Right lobe of liver (tissue), 6 donors: ENCODE measurements around the gene AKR1B1. TPM values are rescaled to one million over a fixed set of nuclear protein-coding genes. Genes with fewer than 3 reads are reported as not detected.

Source experiments
- ATAC-seq, 4 donors: fragments of 200-7000 bp; cut with Tn5 transposase; one replicate each; pipeline ENCODE4 v1.9.1; 2020; ENCODE audit warnings: mild to moderate bottlenecking in 4 of 4, moderate library complexity in 4 of 4
- DNase-seq, 3 donors: peaks; one replicate each; pipeline ENCODE4 v3.0.0-alpha.2; 2020
- H3K27ac ChIP-seq, 3 donors: fragments of 200-600 bp; one replicate each; pipeline ENCODE4 v1.8.0; 2022
- H3K27me3 ChIP-seq, 2 donors: fragments of 200-600 bp; one replicate each; pipeline ENCODE4 v1.8.0; 2022
- H3K36me3 ChIP-seq, 4 donors: fragments of 200-600 bp; sonication (generic) in 1 of 4; one replicate each; pipeline versions ENCODE4 v1.5.1 to v1.8.0; 2017 to 2022; ENCODE audit warnings: control low read depth in 1 of 4
- H3K4me1 ChIP-seq, 4 donors: fragments of 200-600 bp; sonication (generic) in 1 of 4; one replicate each; pipeline versions ENCODE4 v1.5.1 to v1.8.0; 2017 to 2022; ENCODE audit warnings: control low read depth in 1 of 4
- H3K4me3 ChIP-seq, 3 donors: fragments of 200-600 bp; one replicate each; pipeline ENCODE4 v1.8.0; 2022
- H3K9me3 ChIP-seq, 4 donors: fragments of 200-600 bp; sonication (generic) in 1 of 4; one replicate each; pipeline versions ENCODE4 v1.5.1 to v1.8.0; 2017 to 2022; ENCODE audit warnings: control low read depth in 1 of 4
- POLR2A ChIP-seq: fragments of 450-650 bp; IDR thresholded peaks from one replicate; pipeline ENCODE4 v1.6.1; 2017; ENCODE audit warnings: antibody characterized with exemption, mild to moderate bottlenecking
- WGBS: methylation state at CpG from one replicate; pipeline ENCODE4 v1.1.6; 2018; ENCODE audit warnings: low coverage, low lambda C conversion rate; ENCODE audit not compliant: insufficient coverage; ENCODE audit errors: missing lambda C conversion rate; 5-methylcytosine and 5-hydroxymethylcytosine counted together
- intact Hi-C, 2 donors: fragments of 100-400 bp; cut with DNase I; formaldehyde crosslinking; loops; one replicate each; pipeline versions ENCODE4 v1.11.2 to v1.14.1; 2022
- total RNA-seq, 6 experiments: library from RNA; depleted of rRNA in 2 of 6; stranded (reverse); fragments of >200 nt in 2 of 6; fragmentation: NEBNext Ultra II Directional in 3 of 6; extraction: Animal tissue kit (Norgen Biotek cat#: 25700) in 3 of 6; gene quantifications; one replicate each; pipeline versions ENCODE4 v1.1.0 to v1.2.4, GENCODE V29; 2016 to 2023
- TF ChIP-seq, protein P1 (sequence below), 4 donors: fragments of 200-600 bp in 3 of 4; fragments of 450-650 bp in 1 of 4; IDR thresholded peaks; one replicate each; pipeline versions ENCODE4 v1.5.1 to v1.8.0; 2016 to 2022; ENCODE audit warnings: antibody characterized with exemption in 4 of 4, mild to moderate bottlenecking in 2 of 4
- donor health status: DM: no; HTN: yes; CAD: no.
- donor health status: DM: no; HTN: no; CAD: no.
- donor health status: DM: no; HTN: no; CAD: no.
- donor health status: DM: no; HTN: yes; CAD: no.
- donor health status: DM: no; HTN: yes; CAD: no.

Gene AKR1B1
- total RNA-seq, 6 experiments from 2014 or later, result 6.9 to 18.1 (median 9.7) TPM

DNA sequence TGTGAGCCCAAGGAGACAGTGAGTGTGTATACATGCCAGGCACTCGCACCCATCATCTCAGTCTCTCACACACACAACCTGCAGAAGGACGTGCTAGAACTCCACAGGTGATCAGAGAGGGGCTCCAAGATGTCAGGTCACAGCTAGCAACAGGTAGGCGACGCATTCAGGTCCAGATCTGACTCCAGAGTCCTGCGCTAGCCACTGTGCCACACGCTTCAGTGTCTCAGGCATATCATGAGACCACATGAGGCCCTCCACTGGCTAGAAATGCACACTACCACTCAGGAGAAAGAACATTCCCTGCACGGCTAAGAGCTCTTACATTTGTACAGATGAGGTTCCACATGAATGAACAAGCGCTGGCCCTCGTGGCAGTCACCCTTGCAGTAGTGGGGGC, 11.5 kb downstream of the AKR1B1 start:
- ATAC-seq, result no peak
- WGBS, result no CpG with 5 or more reads among the region's 9 CpGs

DNA sequence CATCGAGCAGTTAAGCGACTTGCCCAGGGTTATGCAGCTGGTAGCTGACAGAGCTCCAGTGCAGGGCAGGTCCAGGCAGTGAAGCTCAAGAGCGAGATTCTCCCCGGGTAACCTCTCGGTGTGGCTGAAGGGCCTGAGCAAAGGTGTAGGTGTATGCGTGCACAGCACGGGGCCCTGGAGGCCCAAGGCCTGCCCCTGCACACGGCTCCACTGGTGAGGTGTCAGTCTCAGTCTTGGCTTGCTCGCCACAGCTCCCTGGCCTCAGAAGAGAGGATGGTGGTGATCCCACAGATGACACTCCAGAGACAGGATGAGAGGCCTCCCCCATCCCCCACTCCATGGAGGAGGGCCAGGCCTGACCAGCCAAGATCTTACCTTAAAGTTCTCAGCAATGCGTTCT, 12.0 kb downstream of the AKR1B1 start:
- H3K27me3 ChIP-seq, result no peaks in the 10 kb centered on the region
- intact Hi-C loops, result loop anchor here in 1 of 2 donors (10.0 kb wide), 1 partner anchor 68 kb away; no protein-coding TSS in a partner anchor
- 90% methylated on average over 2 of the region's 10 CpGs for WGBS
- no peaks in the 10 kb centered on the region for H3K4me1 ChIP-seq
- TF ChIP-seq, protein P1, sequence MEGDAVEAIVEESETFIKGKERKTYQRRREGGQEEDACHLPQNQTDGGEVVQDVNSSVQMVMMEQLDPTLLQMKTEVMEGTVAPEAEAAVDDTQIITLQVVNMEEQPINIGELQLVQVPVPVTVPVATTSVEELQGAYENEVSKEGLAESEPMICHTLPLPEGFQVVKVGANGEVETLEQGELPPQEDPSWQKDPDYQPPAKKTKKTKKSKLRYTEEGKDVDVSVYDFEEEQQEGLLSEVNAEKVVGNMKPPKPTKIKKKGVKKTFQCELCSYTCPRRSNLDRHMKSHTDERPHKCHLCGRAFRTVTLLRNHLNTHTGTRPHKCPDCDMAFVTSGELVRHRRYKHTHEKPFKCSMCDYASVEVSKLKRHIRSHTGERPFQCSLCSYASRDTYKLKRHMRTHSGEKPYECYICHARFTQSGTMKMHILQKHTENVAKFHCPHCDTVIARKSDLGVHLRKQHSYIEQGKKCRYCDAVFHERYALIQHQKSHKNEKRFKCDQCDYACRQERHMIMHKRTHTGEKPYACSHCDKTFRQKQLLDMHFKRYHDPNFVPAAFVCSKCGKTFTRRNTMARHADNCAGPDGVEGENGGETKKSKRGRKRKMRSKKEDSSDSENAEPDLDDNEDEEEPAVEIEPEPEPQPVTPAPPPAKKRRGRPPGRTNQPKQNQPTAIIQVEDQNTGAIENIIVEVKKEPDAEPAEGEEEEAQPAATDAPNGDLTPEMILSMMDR (IDR thresholded peaks at IDR 0.05), result no peak
- TF ChIP-seq POLR2A, result no peak
- DNase-seq (no peak), ATAC-seq (no peak)
- H3K9me3 ChIP-seq, result no peaks in the 10 kb centered on the region
- peaks cover 0 to 10% (median 0%) of the 10 kb centered on the region in 4 donors for H3K36me3 ChIP-seq
- no peak overlapping the region for H3K4me3 ChIP-seq
- no peak overlapping the region for H3K27ac ChIP-seq

More for the DNA sequence above, 11.5 kb downstream of the AKR1B1 start:
- intact Hi-C loops, result loop anchor here in 1 of 2 donors (10.0 kb wide), 1 partner anchor 67 kb away; no protein-coding TSS in a partner anchor
- DNase-seq, result no peak
- H3K27ac ChIP-seq, result no peak overlapping the region
- no peak overlapping the region for H3K4me3 ChIP-seq
- H3K4me1 ChIP-seq, result no peaks in the 10 kb centered on the region
- H3K9me3 ChIP-seq, result no peaks in the 10 kb centered on the region
- TF ChIP-seq POLR2A, result no peak
- TF ChIP-seq, protein P1 (IDR thresholded peaks at IDR 0.05), result no peak
- peaks cover 0 to 6% (median 0%) of the 10 kb centered on the region in 4 donors for H3K36me3 ChIP-seq
- H3K27me3 ChIP-seq, result no peaks in the 10 kb centered on the region

DNA sequence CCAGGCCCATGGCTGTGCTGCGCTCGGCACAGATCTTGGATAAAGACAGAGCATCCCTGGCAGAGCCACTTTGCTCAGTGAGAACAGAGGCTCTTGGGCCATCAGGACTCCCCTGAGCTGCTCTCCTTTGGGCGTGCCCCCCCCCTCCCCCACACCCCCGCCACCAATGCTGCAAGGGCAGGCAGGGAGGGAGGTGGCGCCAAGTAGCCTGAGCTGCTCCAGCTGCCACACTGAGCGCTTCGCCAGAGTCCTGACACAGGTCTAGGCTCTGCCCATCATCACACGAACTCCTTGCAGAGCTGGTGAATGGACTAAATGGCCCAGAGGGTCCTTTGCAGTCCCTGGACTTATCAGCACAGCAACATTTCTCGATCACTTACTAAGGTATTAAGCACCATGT, 12.5 kb downstream of the AKR1B1 start:
- Histone ChIP-seq H3K27me3 (no peaks in the 10 kb centered on the region), H3K4me3 (no peak overlapping the region), H3K4me1 (no peaks in the 10 kb centered on the region), H3K36me3 (peaks cover 0 to 10% (median 0%) of the 10 kb centered on the region in 4 donors), H3K27ac (no peak overlapping the region), H3K9me3 (no peaks in the 10 kb centered on the region)
- DNase-seq (no peak), ATAC-seq (no peak)
- intact Hi-C loops, result loop anchor here in 1 of 2 donors (10.0 kb wide), 1 partner anchor 68 kb away; no protein-coding TSS in a partner anchor
- TF ChIP-seq, protein P1 (IDR thresholded peaks at IDR 0.05), result no peak
- TF ChIP-seq POLR2A, result no peak
- 80% methylated on average over 3 of the region's 9 CpGs for whole genome bisulfite sequencing

DNA sequence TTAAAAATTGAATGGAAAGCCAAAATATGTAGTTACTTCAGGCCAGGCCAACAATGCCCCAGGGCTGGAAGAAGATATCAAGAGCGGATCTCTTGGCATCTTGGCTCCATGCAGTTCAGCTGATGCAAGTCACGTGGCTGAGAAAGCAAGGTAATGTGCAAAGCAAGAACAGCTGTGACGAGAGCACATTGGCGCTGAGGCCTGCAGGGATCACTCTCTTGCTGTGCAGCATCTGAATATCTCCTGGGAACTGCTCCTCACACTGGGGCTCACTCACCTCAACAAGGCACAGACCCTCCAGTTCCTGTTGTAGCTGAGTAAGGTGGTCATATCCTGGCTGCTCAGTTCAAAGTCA, 14.0 kb downstream of the AKR1B1 start:
- Histone ChIP-seq H3K27ac (no peak overlapping the region), H3K4me1 (no peaks in the 10 kb centered on the region), H3K36me3 (peaks cover 0 to 10% (median 0%) of the 10 kb centered on the region in 4 donors), H3K4me3 (no peak overlapping the region), H3K9me3 (no peaks in the 10 kb centered on the region), H3K27me3 (no peaks in the 10 kb centered on the region)
- WGBS, result 80% methylated on average over 2 of the region's 4 CpGs
- DNase-seq (no peak), ATAC-seq (no peak)
- TF ChIP-seq, protein P1 (IDR thresholded peaks at IDR 0.05), result no peak
- TF ChIP-seq POLR2A, result no peak
- intact Hi-C loops, result loop anchor here in 1 of 2 donors (10.0 kb wide), 1 partner anchor 70 kb away; no protein-coding TSS in a partner anchor
